ENCODE results near the gene CENPS. TPM values are rescaled to one million over a fixed set of nuclear protein-coding genes. Genes with fewer than 3 reads are reported as not detected.

Gene CENPS
- total and polyA plus RNA-seq, 9 of the 15 experiments (the other 6 are each of a cell fraction or from before 2014, with no cell fraction given): 10.2 to 36.0 (median 26.0) TPM

GRCh38 chr1:10387677-10388386 is 42.4 kb upstream of the CENPS start (continued):
- TF ChIP-seq ZBTB11 (CRISPR knock-in tag; IDR thresholded peaks at IDR 0.05) (no peak), ELF1 (tag; IDR thresholded peaks at IDR 0.05) (peak; percentile 50), ASH1L (IDR thresholded peaks at IDR 0.05; ENCODE audit: borderline replicate concordance, low read depth, partially characterized antibody) (no peak), MAFK (IDR thresholded peaks at IDR 0.05; ENCODE audit: low read length) (peak; percentile 95), HDAC1 (IDR thresholded peaks at IDR 0.05) (peak in 1 of 2 experiments; percentile 48; a peak in 1 of 4 replicates)
- TF ChIP-seq, protein P1, sequence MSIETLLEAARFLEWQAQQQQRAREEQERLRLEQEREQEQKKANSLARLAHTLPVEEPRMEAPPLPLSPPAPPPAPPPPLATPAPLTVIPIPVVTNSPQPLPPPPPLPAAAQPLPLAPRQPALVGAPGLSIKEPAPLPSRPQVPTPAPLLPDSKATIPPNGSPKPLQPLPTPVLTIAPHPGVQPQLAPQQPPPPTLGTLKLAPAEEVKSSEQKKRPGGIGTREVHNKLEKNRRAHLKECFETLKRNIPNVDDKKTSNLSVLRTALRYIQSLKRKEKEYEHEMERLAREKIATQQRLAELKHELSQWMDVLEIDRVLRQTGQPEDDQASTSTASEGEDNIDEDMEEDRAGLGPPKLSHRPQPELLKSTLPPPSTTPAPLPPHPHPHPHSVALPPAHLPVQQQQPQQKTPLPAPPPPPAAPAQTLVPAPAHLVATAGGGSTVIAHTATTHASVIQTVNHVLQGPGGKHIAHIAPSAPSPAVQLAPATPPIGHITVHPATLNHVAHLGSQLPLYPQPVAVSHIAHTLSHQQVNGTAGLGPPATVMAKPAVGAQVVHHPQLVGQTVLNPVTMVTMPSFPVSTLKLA (conservative IDR thresholded peaks at IDR 0.05): peak in 1 of 2 experiments; percentile 47; a peak in 2 of 4 replicates
- TF ChIP-seq, protein P2, sequence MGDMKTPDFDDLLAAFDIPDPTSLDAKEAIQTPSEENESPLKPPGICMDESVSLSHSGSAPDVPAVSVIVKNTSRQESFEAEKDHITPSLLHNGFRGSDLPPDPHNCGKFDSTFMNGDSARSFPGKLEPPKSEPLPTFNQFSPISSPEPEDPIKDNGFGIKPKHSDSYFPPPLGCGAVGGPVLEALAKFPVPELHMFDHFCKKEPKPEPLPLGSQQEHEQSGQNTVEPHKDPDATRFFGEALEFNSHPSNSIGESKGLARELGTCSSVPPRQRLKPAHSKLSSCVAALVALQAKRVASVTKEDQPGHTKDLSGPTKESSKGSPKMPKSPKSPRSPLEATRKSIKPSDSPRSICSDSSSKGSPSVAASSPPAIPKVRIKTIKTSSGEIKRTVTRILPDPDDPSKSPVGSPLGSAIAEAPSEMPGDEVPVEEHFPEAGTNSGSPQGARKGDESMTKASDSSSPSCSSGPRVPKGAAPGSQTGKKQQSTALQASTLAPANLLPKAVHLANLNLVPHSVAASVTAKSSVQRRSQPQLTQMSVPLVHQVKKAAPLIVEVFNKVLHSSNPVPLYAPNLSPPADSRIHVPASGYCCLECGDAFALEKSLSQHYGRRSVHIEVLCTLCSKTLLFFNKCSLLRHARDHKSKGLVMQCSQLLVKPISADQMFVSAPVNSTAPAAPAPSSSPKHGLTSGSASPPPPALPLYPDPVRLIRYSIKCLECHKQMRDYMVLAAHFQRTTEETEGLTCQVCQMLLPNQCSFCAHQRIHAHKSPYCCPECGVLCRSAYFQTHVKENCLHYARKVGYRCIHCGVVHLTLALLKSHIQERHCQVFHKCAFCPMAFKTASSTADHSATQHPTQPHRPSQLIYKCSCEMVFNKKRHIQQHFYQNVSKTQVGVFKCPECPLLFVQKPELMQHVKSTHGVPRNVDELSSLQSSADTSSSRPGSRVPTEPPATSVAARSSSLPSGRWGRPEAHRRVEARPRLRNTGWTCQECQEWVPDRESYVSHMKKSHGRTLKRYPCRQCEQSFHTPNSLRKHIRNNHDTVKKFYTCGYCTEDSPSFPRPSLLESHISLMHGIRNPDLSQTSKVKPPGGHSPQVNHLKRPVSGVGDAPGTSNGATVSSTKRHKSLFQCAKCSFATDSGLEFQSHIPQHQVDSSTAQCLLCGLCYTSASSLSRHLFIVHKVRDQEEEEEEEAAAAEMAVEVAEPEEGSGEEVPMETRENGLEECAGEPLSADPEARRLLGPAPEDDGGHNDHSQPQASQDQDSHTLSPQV (IDR thresholded peaks at IDR 0.05): 0 out of 2 replicates have a peak, but pooled peaks have one; percentile 50
- TF ChIP-seq, protein P3, sequence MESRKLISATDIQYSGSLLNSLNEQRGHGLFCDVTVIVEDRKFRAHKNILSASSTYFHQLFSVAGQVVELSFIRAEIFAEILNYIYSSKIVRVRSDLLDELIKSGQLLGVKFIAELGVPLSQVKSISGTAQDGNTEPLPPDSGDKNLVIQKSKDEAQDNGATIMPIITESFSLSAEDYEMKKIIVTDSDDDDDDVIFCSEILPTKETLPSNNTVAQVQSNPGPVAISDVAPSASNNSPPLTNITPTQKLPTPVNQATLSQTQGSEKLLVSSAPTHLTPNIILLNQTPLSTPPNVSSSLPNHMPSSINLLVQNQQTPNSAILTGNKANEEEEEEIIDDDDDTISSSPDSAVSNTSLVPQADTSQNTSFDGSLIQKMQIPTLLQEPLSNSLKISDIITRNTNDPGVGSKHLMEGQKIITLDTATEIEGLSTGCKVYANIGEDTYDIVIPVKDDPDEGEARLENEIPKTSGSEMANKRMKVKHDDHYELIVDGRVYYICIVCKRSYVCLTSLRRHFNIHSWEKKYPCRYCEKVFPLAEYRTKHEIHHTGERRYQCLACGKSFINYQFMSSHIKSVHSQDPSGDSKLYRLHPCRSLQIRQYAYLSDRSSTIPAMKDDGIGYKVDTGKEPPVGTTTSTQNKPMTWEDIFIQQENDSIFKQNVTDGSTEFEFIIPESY (CRISPR knock-in tag; IDR thresholded peaks at IDR 0.05): peak; percentile 80

Measured in K562 (cell line).